BLaER1 treated with 17β-estradiol and CSF1 and Interleukin-3, amounts not matched to agents 10 nM and 100 nM (cell line): ENCODE data around the gene PCGF2.

Experiments used
- H3K27ac ChIP-seq, 11 experiments: shearing (Covaris generic); formaldehyde crosslinking; 2 replicates each; pipeline ENCODE4 v1.8.1; 2022
- H3K27me3 ChIP-seq, 11 experiments: shearing (Covaris generic); formaldehyde crosslinking; 2 replicates each; pipeline ENCODE4 v1.8.1; 2022
- H3K36me3 ChIP-seq, 11 experiments: shearing (Covaris generic); formaldehyde crosslinking; 2 replicates each; pipeline ENCODE4 v1.8.1; 2022
- H3K4me1 ChIP-seq, 10 experiments: shearing (Covaris generic); formaldehyde crosslinking; 2 replicates each; pipeline ENCODE4 v1.8.1; 2022
- H3K4me2 ChIP-seq, 11 experiments: shearing (Covaris generic); formaldehyde crosslinking; 2 replicates each; pipeline ENCODE4 v1.8.1; 2022
- H3K4me3 ChIP-seq, 10 experiments: shearing (Covaris generic); formaldehyde crosslinking; 2 replicates each; pipeline ENCODE4 v1.8.1; 2022
- H3K9ac ChIP-seq, 11 experiments: shearing (Covaris generic); formaldehyde crosslinking; 2 replicates each; pipeline ENCODE4 v1.8.1; 2022
- H3K9me3 ChIP-seq, 11 experiments: shearing (Covaris generic); formaldehyde crosslinking; replicated peaks in 1 of 11; 2 replicates each; pipeline ENCODE4 v1.8.1; 2022
- H4K20me1 ChIP-seq, 11 experiments: shearing (Covaris generic); formaldehyde crosslinking; 2 replicates each; pipeline ENCODE4 v1.8.1; 2022
- Cebpa-rat ChIP-seq, 11 experiments: shearing (Covaris generic); IDR thresholded peaks; 2 replicates each; pipeline ENCODE4 v1.8.1; 2022

Gene PCGF2

DNA sequence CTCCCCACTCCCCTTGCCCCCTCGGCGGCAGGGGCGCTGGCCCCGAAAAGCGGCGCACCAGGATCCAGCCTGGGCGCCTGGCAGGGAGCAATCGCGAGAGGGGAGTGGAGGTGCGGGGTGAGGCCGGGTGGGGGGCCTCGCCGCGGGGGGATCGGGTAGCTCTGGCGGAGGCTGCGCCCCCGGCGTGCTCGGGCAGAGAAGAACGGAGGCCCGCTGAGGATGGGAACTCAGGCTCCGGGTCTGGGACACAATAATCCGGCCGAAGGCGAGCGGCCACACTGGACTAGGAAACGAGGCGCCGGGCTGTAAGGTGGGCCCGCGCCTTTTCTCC, 721 bp upstream of the PCGF2 start:
- Histone ChIP-seq H3K4me2 (peak overlapping the region; percentile 73 to 99 (median 91)), H3K9ac (peak overlapping the region in 9 of 11 experiments; percentile 28 to 62 (median 50); a peak in 16 of 22 replicates), H3K4me1 (peaks cover 56 to 80% (median 73%) of the 10 kb centered on the region in 10 experiments), H3K9me3 (no peaks in the 10 kb centered on the region), H3K4me3 (peak overlapping the region; percentile 47 to 97 (median 58)), H3K27me3 (peaks cover 35 to 51% (median 47%) of the 10 kb centered on the region in 11 experiments), H3K27ac (no peak overlapping the region), H3K36me3 (peaks cover 0 to 5% (median 3%) of the 10 kb centered on the region in 11 experiments; a peak in 17 of 22 replicates), H4K20me1 (peaks cover 0 to 40% (median 29%) of the 10 kb centered on the region in 11 experiments; a peak in 18 of 22 replicates)
- no peak for TF ChIP-seq Cebpa-rat (IDR thresholded peaks at IDR 0.05)

DNA sequence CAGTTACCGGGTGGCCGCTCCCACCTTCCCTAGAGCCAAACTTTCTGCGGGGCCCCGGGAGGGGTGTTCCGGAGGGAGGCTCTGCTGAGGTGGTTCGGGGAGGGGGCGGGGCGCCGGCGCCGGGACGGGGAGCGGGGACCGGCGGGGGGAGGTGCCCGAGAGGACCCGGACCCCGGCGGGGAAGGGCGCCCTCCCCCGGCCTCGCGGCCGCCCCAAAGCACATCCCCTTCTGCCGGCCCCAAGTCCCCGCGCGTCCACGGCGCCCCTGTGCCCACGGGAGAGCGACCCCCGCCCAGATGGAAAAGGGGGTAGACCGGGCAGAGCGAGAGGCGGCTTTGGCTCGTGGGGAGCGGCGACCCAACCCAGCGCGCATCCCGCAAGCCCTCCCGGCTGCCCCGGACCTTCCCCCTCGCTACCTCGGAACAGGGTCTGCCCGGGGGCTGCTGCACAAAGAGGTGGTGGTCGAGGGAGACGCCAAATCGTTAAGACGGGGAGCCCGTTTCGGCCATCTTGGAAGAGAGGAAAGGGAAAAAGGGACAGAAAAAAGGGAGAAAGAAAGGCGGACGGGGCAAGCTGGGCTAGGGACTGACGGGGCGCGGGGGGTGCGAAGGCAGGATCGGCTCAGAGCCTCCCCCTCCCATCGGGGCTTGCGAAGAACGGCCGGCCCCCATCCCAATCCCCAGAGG, 530 bp downstream of the PCGF2 start:
- TF ChIP-seq Cebpa-rat (IDR thresholded peaks at IDR 0.05) = no peak
- peak overlapping the region; percentile 91 to 99 (median 97) for H3K4me2 ChIP-seq
- H3K27ac ChIP-seq = peak overlapping the region; percentile 15 to 71 (median 57); a peak in 20 of 22 replicates
- peak overlapping the region; percentile 67 to 80 (median 72) for H3K4me3 ChIP-seq
- peaks cover 52 to 84% (median 78%) of the 10 kb centered on the region in 10 experiments for H3K4me1 ChIP-seq
- peaks cover 0 to 32% (median 26%) of the 10 kb centered on the region in 11 experiments; a peak in 20 of 22 replicates for H4K20me1 ChIP-seq
- H3K9ac ChIP-seq = peak overlapping the region; percentile 63 to 82 (median 78)
- H3K9me3 ChIP-seq = no peaks in the 10 kb centered on the region
- H3K27me3 ChIP-seq = peaks cover 35 to 51% (median 47%) of the 10 kb centered on the region in 11 experiments
- no peaks in the 10 kb centered on the region for H3K36me3 ChIP-seq

DNA sequence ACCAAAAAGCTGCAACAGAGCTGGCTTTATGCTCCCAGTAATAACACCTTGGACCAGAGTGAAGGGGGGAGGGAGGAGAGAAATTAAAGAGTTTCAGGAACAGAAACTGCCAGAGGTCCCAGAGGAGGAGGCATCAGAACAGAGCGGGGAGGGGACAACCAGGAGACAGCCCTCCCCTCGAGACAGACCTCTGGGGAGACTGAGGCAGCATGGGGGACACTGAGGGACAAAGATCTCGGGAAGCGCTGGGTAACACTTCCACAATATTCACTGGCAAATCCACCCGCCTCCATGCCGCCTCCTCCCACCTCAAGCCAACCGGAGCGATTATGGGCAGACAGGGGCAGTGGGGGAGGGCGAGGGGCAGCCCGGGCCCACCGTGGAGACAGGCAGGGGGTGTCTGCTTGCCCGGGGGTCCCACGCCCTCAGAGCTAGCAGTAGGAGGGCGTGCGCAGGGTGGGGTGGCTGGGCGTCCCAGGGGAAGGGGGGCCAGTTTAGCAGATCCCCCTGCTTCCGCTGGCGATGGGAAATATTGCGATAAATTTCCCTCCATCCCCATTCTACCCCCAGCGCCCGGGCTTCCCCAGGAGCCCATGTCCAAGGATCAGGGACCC, 1.2 kb downstream of the PCGF2 start:
- peaks cover 52 to 89% (median 84%) of the 10 kb centered on the region in 10 experiments for H3K4me1 ChIP-seq
- H4K20me1 ChIP-seq = peaks cover 1 to 37% (median 27%) of the 10 kb centered on the region in 11 experiments; a peak in 20 of 22 replicates
- no peaks in the 10 kb centered on the region for H3K9me3 ChIP-seq
- peaks cover 35 to 51% (median 47%) of the 10 kb centered on the region in 11 experiments for H3K27me3 ChIP-seq
- no peak for TF ChIP-seq Cebpa-rat (IDR thresholded peaks at IDR 0.05)
- no peaks in the 10 kb centered on the region for H3K36me3 ChIP-seq
- H3K9ac ChIP-seq = peak overlapping the region; percentile 63 to 82 (median 78); a peak in 21 of 22 replicates
- H3K27ac ChIP-seq = peak overlapping the region in 9 of 11 experiments; percentile 27 to 71 (median 54); a peak in 16 of 22 replicates
- peak overlapping the region; percentile 91 to 99 (median 97) for H3K4me2 ChIP-seq
- peak overlapping the region; percentile 67 to 80 (median 72) for H3K4me3 ChIP-seq

DNA sequence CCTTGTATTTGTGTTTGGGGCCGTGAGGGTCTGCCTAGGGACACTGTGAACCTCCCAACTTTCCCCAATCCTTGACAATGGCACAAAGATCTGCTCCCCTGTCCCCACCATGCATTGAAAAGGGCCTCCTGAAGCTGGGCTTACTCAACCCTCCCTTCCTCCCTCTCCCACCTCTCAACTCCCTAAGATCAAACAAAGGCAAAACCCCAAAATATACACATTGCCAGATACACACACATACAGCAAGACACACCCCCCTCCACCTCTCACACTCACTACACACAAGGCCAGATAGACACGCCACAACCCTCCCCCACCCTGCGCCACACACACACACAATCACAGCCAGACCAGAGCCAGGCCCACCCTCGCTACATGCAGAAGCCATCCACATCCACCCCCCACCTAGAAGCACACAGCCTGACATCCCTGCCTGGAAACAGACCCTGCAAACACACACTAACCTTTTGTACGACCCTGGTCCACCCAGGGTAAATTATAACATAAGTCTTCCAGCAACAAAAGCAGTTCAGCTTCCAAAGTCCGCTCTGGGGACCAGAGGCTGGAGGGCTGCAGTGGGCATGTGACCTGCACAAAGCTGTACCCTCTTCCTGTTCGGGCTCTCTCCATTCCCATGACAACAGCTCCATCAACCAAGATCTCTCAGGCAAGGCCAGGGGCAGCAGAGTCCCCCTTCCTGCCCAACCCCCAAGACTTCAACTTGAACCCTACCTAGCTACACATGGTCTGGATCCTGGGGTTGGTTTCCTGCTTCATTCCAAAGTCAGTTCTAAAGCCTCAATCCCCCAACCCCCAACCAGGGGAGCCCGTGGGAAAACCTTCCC, 1.9 kb downstream of the PCGF2 start:
- Histone ChIP-seq H3K27ac (peak overlapping the region in 8 of 11 experiments; percentile 9 to 71 (median 50); a peak in 13 of 22 replicates), H3K9ac (peak overlapping the region in 9 of 11 experiments; percentile 28 to 81 (median 74); a peak in 17 of 22 replicates), H4K20me1 (peaks cover 5 to 45% (median 27%) of the 10 kb centered on the region in 11 experiments; a peak in 20 of 22 replicates), H3K27me3 (peaks cover 34 to 44% (median 41%) of the 10 kb centered on the region in 11 experiments), H3K4me1 (peaks cover 49 to 92% (median 89%) of the 10 kb centered on the region in 10 experiments), H3K4me3 (peak overlapping the region; percentile 67 to 80 (median 72)), H3K36me3 (no peaks in the 10 kb centered on the region), H3K4me2 (peak overlapping the region; percentile 91 to 99 (median 97)), H3K9me3 (no peaks in the 10 kb centered on the region)
- no peak for TF ChIP-seq Cebpa-rat (IDR thresholded peaks at IDR 0.05)

DNA sequence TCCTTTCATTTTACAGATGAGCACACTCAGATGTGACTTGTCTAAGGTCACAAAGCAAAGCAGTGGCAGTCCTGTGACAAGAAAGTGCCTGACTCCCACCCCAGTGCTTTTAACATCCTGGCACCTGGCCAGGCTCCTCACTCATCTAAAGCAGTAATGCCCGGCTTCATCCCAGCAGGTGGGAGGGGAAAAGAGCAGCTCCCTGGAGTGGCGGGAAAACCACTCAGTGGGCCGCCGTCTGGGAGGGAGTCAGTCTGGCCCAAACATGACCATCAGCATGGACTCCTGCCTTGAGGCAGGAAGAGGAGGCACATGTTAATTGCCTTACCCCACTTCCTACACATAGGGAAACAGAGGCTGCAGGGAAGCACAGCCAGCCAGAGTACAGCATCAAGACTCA, 2.6 kb downstream of the PCGF2 start:
- peak overlapping the region in 8 of 11 experiments; percentile 21 to 81 (median 74); a peak in 14 of 22 replicates for H3K9ac ChIP-seq
- peaks cover 5 to 45% (median 22%) of the 10 kb centered on the region in 11 experiments; a peak in 20 of 22 replicates for H4K20me1 ChIP-seq
- H3K36me3 ChIP-seq = no peaks in the 10 kb centered on the region
- peak overlapping the region in 6 of 11 experiments; percentile 12 to 71 (median 50); a peak in 9 of 22 replicates for H3K27ac ChIP-seq
- no peaks in the 10 kb centered on the region for H3K9me3 ChIP-seq
- peaks cover 27 to 37% (median 35%) of the 10 kb centered on the region in 11 experiments for H3K27me3 ChIP-seq
- TF ChIP-seq Cebpa-rat (IDR thresholded peaks at IDR 0.05) = no peak
- H3K4me3 ChIP-seq = peak overlapping the region in 7 of 10 experiments; percentile 67 to 79 (median 72); a peak in 9 of 20 replicates
- peaks cover 48 to 92% (median 89%) of the 10 kb centered on the region in 10 experiments for H3K4me1 ChIP-seq
- H3K4me2 ChIP-seq = peak overlapping the region; percentile 91 to 99 (median 97)

DNA sequence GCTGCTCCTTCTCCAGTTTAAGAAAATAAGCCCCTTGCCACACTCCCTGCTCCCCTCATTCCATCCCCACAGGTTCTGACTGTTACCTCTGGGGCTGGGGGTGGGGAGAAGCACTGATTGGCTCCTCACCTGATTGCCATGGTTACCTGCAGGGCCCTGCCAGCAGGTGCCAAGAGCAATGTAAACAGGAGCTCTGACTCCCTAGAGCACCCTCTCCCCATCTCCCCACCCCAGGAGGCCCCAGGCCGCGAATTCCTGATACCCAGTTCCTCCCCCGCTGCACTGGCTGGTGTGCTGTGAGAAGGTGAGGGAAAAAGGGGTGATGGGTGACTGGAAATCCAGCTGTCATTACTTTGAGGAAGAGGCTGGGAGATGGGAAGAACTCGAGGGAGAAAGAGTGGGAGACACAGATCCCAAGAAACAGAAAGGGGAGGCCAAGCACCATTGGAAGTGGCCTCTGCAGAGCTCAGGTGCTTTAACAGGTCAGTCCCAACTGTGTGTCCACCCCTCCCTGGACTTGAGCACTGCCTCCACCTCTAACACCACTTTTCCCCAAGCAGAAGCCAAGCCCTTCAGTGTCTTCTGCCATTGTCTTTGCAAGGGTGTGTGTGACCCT, 4.5 kb downstream of the PCGF2 start:
- Histone ChIP-seq H3K9me3 (no peaks in the 10 kb centered on the region), H3K36me3 (peaks cover 0 to 14% (median 0%) of the 10 kb centered on the region in 11 experiments; a peak in 6 of 22 replicates), H3K27ac (0 out of 22 replicates have a peak overlapping the region, but pooled peaks of 1 of the 11 experiments have one; percentile 37), H3K4me3 (no peak overlapping the region), H3K4me2 (peak overlapping the region in 7 of 11 experiments; percentile 35 to 98 (median 76); a peak in 10 of 22 replicates), H3K27me3 (peaks cover 8 to 18% (median 16%) of the 10 kb centered on the region in 11 experiments), H3K4me1 (peaks cover 30 to 85% (median 80%) of the 10 kb centered on the region in 10 experiments), H4K20me1 (peaks cover 0 to 47% (median 4%) of the 10 kb centered on the region in 11 experiments; a peak in 15 of 22 replicates), H3K9ac (no peak overlapping the region)
- TF ChIP-seq Cebpa-rat (IDR thresholded peaks at IDR 0.05) = no peak

DNA sequence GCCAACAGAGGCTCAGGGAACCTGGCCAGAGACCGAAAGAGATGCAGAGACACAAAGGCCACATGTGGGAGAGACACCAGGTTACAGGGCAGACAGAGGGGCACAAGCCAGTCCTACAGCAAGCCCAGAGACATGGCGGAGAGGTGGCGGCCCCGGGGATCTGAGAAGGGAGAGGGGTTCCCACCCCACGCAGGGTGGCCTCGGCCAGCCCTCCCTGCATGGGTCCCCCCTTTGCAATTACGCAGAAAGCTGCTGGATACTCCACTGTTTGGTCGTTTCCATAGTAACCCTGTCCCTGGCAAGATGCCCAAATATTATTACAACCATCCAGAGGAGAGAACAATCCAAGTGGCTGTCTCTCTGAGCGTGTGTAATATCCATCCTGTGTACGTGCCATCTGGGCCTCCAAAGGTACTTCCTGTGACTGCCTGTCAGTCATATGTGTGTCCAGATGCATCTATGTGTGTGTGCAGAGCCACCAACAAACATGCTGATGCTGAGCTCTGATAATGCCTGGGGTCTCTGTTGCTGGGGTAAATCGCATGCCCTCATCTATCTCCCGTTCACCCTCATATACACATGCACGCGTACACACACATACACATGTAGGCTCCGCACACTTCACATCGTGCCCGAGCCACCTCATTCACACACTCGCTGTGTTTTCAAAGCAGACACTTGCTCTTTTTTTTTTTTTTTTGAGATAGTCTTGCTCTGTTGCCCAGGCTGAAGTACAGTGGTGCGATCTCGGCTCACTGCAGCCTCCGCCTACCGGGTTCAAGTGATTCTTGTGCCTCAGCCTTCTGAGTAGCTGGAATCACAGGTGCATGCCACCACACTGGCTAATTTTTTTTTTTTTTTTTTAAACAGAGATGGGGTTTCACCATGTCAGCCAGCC, 5.5 kb downstream of the PCGF2 start:
- H3K9ac ChIP-seq = peak overlapping the region in 4 of 11 experiments; percentile 16 to 54 (median 24); a peak in 4 of 22 replicates
- peaks cover 26 to 91% (median 85%) of the 10 kb centered on the region in 10 experiments for H3K4me1 ChIP-seq
- H3K27me3 ChIP-seq = peaks cover under 1 to 9% (median 7%) of the 10 kb centered on the region in 11 experiments; a peak in 21 of 22 replicates
- peaks cover 0 to 48% (median 0%) of the 10 kb centered on the region in 11 experiments; a peak in 6 of 22 replicates for H4K20me1 ChIP-seq
- TF ChIP-seq Cebpa-rat (IDR thresholded peaks at IDR 0.05) = no peak
- H3K36me3 ChIP-seq = peaks cover 0 to 23% (median 0%) of the 10 kb centered on the region in 11 experiments; a peak in 6 of 22 replicates
- H3K27ac ChIP-seq = peak overlapping the region in 5 of 11 experiments; percentile 3 to 61 (median 39); a peak in 4 of 22 replicates
- H3K9me3 ChIP-seq = no peaks in the 10 kb centered on the region
- no peak overlapping the region for H3K4me3 ChIP-seq
- peak overlapping the region in 10 of 11 experiments; percentile 11 to 98 (median 72); a peak in 18 of 22 replicates for H3K4me2 ChIP-seq
